HG03469 (cell line): ENCODE measurements around the gene MCOLN3.
A peak's percentile ranks its signal among the peaks of the same experiment; 100 is the strongest.

Experiments used
- ATAC-seq: cut with Tn5 transposase; IDR thresholded peaks from one replicate; pipeline ENCODE4 v1.9.1; 2021; ENCODE audit warnings: mild to moderate bottlenecking, moderate library complexity, moderate number of reproducible peaks; ENCODE audit not compliant: unreplicated experiment

The MCOLN3 gene

DNA sequence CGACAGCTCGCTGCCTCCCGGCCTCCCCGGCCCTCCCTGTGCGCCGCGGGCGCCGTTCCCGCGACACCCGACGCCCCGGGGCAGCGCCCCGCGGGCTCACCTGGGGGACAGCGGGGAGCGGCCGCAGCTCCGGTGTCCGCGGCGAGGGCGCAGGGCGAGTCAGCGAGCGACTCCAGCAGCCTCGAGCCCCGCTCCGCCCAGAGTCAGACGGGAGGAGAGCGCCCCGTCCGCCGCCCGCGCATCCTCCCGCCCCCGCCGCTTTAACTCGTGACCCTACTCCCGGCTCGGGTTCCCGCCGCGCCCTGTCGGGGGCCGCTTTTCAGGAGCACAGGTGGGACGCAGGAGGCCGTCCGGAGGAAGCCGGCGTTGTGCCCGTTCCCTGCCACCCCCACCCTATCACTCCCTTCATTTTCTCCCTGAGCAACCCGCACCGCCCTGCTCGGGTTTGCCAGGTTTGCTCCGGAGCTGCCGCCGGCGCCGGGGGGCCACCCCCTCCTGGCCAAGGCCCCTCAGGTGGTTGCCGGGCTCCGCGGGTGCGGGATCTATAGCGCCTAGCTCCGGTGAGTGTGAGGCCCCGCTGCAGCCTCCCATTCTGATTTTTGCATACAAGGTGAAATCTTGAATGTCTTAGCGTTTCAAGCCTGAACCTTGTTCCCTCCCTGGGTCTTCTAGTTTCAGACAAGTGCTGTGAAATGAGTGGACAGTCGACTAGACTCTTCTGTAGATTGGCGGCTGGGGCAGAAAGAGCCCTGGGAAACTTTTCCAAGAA lies at the start of gene MCOLN3:
Gene MCOLN3 (minus strand): TSS at position 205 of the 769 bp plus-strand sequence. CDS start 3,140 bp downstream, outside the sequence.
- peak; percentile 47 for ATAC-seq

DNA sequence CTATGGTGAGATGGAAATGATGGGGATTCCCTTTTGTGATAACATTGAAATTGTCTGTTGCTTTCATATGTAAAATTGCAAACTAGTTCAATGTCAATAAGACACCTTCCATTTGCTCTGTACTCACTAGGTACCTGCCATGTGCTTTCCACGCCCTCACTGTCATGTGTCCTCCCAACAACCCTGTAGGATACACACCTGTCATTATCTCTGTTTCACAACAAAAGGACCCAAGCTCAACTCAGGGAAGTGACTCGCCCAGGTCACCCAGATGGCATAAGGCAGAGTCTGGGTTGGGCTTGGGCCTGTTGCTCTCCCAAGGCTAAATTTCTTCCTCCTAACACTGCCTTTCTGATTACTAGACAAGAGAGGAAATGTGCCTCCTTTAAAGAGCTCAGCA lies 45.3 kb upstream of the MCOLN3 start:
- ATAC-seq, result no peak

DNA sequence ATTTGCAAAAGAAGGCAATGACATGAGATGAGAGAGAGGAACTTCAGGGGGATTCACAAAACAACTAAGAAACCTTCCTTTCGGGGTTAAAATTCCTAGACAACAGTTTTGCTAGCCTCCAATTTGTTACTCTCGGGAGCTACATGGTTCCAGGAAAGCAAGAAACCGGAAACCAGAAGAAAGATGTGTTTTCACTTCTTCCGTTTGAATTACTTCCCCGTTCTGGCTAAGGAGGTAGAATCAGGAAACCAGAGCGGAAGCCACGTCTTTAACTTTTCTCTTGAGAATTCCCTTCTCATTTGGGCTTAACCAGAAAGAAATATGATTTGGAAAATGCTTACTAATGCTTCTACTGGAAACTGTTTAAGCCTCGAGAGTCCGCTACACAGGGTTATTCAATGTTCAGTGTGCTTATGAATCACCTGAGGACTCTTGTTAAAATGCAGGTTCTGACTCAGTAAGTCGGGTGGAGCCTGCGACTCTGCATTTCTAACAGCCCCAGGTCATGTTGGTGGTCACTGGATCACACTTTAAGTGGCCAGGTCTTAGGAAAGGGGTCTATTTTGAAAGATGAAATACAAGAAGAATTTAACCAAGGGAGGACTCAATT lies 43.5 kb upstream of the MCOLN3 start:
- no peak for ATAC-seq

DNA sequence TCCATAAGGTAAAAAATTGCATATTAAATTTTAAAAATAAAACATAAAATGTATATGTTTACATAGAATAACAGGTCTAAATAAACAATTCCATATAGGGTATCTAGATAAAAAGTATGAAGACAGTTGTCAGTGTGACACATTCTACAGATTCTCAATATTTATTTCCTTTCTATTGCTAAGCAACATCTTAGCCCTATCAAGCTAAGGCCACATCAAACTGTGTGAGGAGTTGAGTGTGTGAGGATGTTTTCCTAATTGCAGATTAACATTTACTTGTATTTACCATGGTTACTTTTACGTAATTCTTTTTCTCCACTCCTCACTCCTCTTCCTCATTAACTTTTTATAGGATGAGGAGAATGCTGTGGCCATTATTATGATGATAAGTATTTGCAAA lies 41.9 kb upstream of the MCOLN3 start:
- ATAC-seq, result no peak

DNA sequence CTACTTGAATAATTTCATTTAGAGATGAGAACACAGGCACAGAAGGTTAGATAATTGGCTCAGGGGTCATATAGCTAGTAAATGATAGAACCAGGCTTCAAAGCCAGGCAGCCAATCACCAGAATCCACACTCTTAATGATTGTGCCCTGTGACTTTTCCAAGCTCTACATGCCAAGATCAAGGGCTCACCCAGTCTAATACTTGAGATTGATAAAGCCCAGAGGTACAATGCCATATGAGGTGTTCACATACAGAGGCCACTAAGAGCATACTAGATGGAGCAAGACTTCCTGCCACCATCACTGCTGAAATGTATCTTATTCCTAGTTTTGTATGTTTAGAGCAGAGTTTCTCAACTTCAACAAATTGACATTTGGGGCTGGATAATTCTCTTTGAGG lies 40.9 kb upstream of the MCOLN3 start:
- no peak for ATAC-seq

DNA sequence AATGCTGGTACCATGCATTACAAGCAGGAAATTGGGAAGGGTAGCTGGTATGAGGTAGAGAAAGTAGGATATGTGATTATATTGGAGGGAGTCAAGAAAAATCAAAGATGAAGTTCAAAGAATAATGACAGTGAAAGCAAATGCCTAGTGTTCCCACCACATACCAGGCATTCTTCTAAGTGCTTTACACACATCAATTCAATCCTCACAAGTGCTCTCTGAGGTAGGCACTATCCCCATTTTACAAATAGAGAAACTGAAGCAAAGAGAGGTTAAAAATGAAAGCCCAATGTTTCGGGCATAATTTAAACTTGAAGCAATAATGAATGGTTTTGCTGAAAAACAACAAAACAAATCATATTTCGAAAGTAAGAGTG lies 40.1 kb upstream of the MCOLN3 start:
- ATAC-seq, result no peak

- ATAC-seq, result no peak
Measured at GRCh38 chr1:85087659-85088407, 39.5 kb upstream of the MCOLN3 start.

GRCh38 chr1:85085417-85085816 lies 37.1 kb upstream of the MCOLN3 start:
- no peak for ATAC-seq

DNA sequence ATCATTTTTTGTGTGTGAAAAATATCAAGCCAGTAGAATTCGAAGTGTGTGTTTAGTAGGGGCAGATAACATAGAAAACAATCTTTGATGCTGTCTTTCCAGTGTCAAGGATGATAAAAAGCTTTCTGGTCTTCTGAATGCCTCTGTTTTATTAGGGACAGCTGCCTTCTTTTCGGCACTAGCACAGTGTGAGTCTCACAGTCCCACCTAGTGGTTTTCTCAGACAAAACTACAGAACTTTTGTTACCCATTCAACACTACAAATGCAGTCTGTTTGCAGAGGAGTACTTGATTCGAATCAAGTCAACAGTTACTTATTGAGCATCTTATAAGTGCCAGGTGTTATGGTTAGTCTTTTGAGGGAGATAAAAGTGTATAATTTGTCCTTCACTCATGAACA lies 30.6 kb upstream of the MCOLN3 start:
- ATAC-seq, result no peak

DNA sequence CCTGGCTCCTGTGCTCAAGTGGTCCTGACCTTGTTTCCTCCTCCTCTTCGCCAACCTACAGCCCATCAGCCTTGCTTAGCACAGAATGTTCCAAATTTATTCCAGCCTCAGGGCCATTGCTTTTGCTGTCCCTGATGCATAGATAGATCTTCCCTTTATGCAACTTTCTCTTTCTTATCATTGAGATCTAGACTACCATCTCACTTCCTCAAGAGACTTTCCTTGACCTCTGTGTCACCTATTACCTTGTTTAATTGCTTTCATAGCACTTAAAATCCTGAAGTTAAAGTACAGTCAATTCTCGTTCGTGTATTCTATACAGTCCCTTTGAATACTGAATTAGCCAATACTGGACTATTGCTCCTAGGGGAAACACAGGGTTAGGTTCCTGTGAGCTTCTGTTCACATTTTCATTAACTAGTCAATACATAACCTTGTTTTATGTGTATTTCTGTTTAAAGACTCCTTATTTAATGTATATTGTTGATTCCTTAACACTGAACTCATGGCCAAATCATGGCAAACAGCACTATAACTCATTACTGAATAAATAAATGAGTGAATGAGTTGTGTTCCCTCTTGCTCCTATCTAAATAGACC lies 26.2 kb upstream of the MCOLN3 start:
- ATAC-seq, result no peak

DNA sequence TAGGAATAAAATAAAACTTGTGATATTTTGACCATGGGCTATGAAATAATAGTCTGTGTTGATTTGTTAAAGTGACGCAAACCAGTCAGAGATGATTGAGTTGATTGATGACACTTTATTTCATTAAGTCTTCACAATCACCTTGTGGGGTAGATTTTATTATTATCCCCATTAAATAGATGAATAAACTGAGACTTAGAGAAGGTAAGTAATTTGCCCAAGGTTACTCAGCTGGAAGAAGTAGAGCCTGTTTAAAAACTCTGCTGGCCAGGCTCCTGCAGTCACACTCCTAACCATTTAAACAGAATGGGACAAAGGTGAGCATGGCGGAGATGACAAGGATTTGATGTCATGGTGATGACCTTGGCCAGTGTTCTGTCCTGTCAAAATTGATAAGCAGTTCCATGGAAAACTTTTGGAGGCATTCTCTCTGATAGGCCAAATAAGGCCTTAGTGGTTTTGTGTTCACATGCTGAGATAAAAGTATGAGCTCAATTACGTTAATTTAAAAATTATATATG lies 22.7 kb upstream of the MCOLN3 start:
- no peak for ATAC-seq

DNA sequence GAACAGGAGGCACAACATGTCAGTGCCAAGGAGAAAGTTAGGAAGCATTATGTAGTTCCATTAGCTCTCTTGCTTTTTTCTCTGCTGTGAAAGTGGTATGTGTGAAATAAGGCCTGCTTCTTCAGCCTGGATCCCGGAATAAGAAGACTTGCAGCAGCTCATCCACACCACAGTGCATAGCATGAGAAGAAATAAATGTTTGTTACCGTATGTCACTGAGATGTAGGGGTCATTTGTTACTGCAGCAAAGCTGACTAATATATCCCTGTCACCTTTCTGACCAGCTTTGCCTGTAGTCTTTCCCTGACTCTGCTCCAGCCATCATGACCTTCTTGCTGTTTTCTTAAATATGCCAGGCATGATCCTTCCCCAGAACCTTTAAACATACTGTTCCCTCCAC lies 20.5 kb upstream of the MCOLN3 start:
- ATAC-seq, result no peak

DNA sequence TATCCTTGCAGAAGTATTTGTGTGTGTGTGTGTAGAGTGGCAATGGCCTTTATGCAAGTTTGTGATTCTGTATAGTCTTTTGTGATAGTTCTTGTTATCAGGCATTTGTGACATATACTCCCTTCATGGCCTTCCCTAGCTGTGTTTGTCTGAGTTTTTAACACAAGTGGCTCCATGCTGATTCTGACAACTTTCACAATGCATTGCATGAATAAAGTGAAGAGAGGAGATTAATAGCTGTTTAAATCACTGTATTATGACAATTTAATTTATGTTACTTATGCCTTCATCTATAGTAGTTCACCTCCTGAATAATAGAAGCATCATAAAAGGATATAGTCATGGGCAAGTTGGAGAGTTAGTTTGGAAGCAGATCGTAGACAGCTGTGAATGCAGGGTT lies 17.2 kb upstream of the MCOLN3 start:
- no peak for ATAC-seq

DNA sequence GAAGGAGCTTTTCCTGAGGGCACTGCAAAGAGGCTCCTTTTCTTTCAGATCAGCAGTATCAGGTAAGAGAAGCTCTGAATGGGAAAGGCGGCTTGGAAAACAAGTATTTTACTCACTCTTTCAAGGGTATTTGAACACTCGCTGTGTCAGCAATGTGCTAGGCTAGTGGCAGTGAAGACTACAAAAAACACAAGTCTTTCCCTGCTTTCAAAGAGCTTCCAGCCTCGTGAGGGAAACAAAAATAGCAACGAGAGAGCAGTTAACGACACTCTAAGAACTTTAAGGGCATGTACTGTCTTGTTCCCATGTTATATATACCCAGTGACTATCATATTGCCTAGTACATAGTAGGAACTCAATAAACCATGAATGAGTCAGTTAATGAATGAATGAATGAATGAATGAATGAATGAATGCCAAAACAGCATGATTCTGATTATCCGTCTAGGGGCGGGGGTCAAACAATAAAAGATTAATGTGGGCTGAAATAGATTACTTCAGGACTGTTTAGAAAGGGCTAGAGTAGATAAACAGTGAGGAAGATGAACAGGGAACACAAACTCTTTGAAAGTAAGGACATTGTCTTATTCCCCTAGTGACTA lies 14.2 kb upstream of the MCOLN3 start:
- no peak for ATAC-seq

- ATAC-seq, result peak; percentile 100
Measured at GRCh38 chr1:85061711-85062424, 13.6 kb upstream of the MCOLN3 start.

GRCh38 chr1:85060038-85060437 lies 11.7 kb upstream of the MCOLN3 start:
- ATAC-seq, result no peak

DNA sequence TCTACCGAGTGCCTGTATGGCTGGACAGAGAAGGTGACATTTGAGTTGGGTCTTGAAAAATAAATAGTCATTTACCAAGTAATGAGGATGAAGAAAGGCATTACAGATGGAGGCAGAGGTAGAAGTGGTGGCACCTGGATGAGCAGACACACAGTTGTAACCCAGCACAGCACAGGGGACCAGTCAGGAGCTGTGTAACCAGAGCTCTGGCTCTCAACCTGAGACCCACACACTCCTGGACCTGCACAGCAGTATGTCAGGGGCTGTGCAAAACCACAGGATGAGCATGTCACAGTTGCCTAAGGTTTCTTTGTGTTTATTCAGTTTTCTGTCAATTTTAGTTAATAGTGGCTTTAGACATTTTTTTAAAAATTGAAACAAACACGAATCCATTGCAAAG lies 11.3 kb upstream of the MCOLN3 start:
- no peak for ATAC-seq

- no peak for ATAC-seq
Measured at GRCh38 chr1:85058786-85059185, 10.5 kb upstream of the MCOLN3 start.

DNA sequence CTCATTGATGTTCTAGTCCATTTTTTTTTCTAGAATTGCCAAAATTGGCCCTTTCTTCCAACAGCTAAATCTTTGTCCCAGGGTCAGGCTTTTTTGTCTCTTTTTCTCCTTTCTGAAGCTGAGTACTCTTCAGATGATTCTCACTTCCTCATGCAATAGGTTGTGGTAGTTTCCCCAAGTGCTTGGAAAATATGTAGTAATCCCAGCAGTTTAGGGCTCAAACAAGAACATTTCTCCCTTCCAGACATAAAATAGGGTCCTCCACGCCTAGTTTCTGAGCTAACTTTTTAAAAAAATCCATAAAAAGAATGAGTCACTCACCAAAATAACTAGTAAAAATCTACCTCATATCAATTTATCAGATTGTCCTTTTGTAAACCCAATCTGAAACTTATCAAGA lies 10.0 kb upstream of the MCOLN3 start:
- no peak for ATAC-seq

DNA sequence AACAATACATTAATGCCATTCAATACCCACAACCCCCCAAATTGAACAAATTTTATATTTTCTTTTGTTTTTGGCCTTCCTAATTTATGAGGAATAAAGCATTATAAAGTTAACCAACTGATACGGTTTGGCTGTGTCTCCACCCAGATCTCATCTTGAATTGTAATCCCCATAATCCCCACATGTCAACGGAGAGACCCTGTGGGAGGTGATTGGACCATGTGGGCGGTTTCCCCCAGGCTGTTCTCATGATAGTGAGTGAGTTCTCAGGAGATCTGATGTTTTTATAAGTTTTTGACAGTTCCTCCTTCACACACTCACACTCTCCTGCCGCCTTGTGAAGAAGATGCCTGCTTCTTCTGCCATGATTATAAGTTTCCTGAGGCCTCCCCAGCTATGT lies 6.4 kb upstream of the MCOLN3 start:
- ATAC-seq, result no peak
